Activated effector memory CD4-positive, alpha-beta T cell treated with Interleukin-2 at 50 U/mL for 16 hours (primary cell): Measurements from ENCODE around the gene SESTD1.

Experiments
- DNase-seq: peaks from one replicate; pipeline ENCODE4 v3.0.0-alpha.2; 2020

SESTD1 gene

GRCh38 chr2:179264368-179265081, at the start of gene SESTD1:
SESTD1 (minus strand) TSS chr2:179264832; CDS start chr2:179191841, 72,991 bp downstream.
- peak; percentile 51 for DNase-seq

GRCh38 chr2:179313057-179313456, 48.4 kb upstream of the SESTD1 start:
- no peak for DNase-seq

GRCh38 chr2:179311101-179311500, 46.5 kb upstream of the SESTD1 start:
- no peak for DNase-seq

GRCh38 chr2:179307616-179308371, 43.2 kb upstream of the SESTD1 start:
- DNase-seq = no peak

- no peak for DNase-seq
These were observed 40.5 kb upstream of the SESTD1 start for GRCh38 chr2:179305125-179305524.

- DNase-seq = no peak
These were observed 39.8 kb upstream of the SESTD1 start for GRCh38 chr2:179304424-179304823.

- no peak for DNase-seq
These were observed 38.3 kb upstream of the SESTD1 start for GRCh38 chr2:179302764-179303571.

GRCh38 chr2:179302149-179302548, 37.5 kb upstream of the SESTD1 start:
- no peak for DNase-seq

GRCh38 chr2:179298666-179299065, 34.0 kb upstream of the SESTD1 start:
- no peak for DNase-seq

- no peak for DNase-seq
These were observed 33.3 kb upstream of the SESTD1 start for GRCh38 chr2:179297927-179298326.

- no peak for DNase-seq
These were observed 25.7 kb upstream of the SESTD1 start for GRCh38 chr2:179290329-179290728.

GRCh38 chr2:179285060-179285459, 20.4 kb upstream of the SESTD1 start:
- no peak for DNase-seq

- DNase-seq = no peak
These were observed 13.0 kb upstream of the SESTD1 start for GRCh38 chr2:179277429-179278196.

- no peak for DNase-seq
These were observed 10.8 kb upstream of the SESTD1 start for GRCh38 chr2:179275253-179276012.

GRCh38 chr2:179274749-179275148, 10.1 kb upstream of the SESTD1 start:
- no peak for DNase-seq

- no peak for DNase-seq
These were observed 8.9 kb upstream of the SESTD1 start for GRCh38 chr2:179273461-179273962.

GRCh38 chr2:179272406-179273192, 8.0 kb upstream of the SESTD1 start:
- no peak for DNase-seq

GRCh38 chr2:179270689-179271088, 6.1 kb upstream of the SESTD1 start:
- DNase-seq = no peak

- no peak for DNase-seq
These were observed 3.8 kb upstream of the SESTD1 start for GRCh38 chr2:179268277-179268925.

- no peak for DNase-seq
These were observed 1.6 kb upstream of the SESTD1 start for GRCh38 chr2:179266271-179266670.
